GM18499 (cell line): Measurements from ENCODE around the gene SLC25A47.
"Not testable (repeated sequence)": the region's sequence is repeated elsewhere in the genome, so short reads cannot be mapped to it uniquely, and the experiment has no call there.

Experiments
- ATAC-seq: cut with Tn5 transposase; IDR thresholded peaks from one replicate; pipeline ENCODE4 v1.9.1; 2021; ENCODE audit warnings: moderate number of reproducible peaks; ENCODE audit not compliant: insufficient read depth, unreplicated experiment

The SLC25A47 gene

GRCh38 chr14:100342826-100343225 lies 19.7 kb downstream of the SLC25A47 start:
- not testable (repeated sequence) for ATAC-seq

DNA sequence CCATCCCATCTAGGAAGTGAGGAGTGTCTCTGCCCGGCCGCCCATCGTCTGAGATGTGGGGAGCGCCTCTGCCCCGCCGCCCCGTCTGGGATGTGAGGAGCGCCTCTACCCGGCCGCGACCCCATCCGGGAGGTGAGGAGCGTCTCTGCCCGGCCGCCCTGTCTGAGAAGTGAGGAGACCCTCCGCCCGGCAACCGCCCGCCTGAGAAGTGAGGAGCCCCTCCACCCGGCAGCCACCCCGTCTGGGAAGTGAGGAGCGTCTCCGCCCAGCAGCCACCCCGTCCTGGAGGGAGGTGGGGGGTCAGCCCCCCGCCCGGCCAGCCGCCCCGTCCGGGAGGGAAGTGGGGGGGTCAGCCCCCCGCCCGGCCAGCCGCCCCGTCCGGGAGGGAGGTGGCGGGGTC lies 21.5 kb downstream of the SLC25A47 start:
- ATAC-seq = not testable (repeated sequence)

DNA sequence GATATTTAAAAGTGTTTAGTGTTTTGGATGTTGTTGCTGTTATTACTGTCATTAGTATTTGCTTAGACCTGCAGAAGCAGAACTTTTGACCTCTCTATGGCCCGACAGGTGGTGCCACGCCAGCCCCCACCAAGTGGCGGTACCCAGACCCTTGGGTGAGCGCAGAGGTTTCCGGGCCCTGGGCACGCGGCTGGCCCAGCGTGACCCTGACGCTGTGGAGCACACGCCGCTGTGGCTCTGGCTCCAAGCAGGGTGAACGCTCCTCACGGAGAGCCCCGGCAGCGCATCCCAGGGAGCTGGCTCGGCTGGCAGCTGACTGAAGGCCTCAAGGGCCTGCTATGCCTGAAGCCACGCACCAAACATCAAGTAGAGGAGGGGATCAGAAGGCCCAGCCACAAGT lies 22.6 kb downstream of the SLC25A47 start:
- ATAC-seq = no peak

DNA sequence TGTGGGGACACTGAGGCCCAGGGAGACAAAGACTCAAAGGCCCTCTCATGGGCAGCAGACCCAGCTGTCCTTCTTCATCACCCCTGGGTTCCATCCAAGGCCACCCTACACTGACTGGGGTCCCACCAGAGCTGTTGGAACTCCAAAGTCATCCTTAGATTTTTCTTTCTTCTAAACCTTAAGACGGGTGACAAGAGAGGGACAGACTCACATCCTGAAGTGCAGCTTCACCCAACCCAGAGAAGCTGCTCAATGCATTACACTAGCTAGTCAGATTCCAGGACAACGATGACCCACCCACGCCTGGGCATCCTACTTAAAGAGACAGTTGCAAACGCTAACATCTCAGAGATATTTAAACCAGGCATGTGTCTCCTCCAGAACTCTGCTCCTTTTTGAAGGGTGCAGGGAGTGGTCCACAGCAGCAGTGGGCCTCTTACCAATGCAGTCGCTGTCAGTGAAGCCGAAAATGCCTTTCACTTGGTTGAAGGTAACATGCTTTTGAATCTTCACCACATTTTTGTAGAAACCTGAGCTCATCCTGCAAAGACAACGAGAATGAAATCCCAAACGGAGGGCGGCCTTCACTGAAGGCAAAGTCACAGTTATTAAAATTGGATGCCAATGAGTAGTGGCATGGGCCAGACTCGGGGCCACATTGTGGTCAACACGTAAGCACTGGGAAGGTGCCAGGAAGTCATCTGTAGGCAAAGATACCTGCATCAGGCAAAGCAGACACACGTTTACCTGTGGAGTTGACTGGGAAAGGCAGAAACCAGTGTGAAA lies 23.4 kb downstream of the SLC25A47 start:
- no peak for ATAC-seq

GRCh38 chr14:100348253-100348729 lies 25.2 kb downstream of the SLC25A47 start:
- no peak for ATAC-seq

DNA sequence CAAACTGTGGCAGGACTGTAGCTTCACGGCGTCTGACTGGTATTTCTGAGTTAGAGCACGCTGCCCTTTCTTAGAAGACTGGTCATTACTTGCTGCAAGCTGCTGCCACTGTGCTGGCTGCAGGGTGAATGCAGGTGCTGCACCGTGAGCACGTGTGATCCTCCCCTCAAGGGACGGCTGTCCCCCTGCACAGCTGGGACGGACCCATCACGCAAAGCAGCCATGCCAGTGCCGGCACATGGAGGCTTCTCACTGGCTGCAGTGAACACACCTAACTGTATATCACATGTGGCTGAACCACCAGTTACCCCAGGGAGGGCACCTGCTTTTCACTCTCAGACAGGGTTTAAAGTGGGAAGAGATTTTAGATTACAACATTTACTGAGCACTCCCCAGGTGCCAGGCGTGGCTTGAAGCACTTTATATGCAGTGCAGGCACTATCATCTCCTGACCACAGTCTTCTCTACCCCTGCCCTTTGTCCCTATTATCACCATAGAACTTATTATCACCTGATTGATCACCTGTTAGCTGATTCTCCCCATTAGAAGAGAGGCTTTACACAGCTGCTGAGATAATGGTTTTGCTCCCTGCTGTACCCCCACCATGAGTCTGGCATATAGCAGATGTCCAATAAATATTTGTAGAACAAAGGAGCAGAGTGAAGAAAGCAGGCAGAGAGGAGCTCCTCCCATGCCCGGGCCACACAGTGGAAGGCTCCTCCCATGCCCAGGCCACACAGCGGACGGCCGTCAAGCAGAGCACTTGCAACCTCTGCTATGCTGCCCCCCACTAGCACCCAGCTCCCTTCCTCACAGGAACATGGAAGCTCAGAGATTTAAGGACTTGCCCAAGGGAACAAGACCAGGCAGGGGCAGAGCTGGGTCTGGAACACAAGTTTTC lies 25.9 kb downstream of the SLC25A47 start:
- ATAC-seq = no peak

GRCh38 chr14:100350276-100350926 lies 27.3 kb downstream of the SLC25A47 start:
- ATAC-seq = no peak

- no peak for ATAC-seq
Measured at GRCh38 chr14:100350986-100351385, 27.8 kb downstream of the SLC25A47 start.

DNA sequence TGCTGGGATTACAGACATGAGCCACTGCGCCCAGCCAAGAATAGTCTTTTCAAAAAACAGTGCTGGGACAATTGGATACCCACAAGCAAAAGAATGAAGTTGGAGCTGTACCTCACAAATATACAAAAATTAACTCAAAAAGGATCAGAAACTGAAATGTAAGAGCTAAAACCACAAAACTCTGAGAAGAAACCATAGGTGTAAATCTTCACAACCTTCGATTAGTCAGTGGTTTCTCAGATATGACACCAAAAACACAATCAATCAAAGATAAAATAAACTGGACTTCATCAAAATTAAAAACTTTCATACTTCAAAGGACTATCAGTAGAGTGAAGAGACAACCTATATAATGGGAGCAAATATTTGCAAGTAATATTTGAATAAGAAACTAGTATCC lies 35.3 kb downstream of the SLC25A47 start:
- ATAC-seq = no peak

- no peak for ATAC-seq
Measured at GRCh38 chr14:100359111-100359510, 36.0 kb downstream of the SLC25A47 start.

DNA sequence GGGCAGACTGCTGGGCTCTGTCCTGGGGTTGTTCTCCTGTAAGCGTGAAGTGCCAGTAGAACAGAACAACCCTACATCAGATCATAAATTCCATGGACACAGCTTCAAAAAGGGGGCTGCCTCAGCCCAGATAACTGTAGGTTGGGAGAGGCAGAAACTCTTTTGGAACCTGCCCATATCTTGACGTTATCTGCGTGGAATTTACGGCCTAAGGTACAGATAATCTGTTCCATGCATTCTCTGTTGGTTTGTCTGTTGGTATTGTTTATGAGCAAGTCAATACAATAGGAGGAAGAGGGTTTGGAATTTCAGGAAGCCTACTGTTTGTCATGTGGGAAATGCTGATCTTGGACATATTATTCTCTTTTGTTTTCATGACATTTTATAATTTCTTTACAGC lies 36.7 kb downstream of the SLC25A47 start:
- no peak for ATAC-seq

- ATAC-seq = no peak
Measured at GRCh38 chr14:100361626-100362025, 38.5 kb downstream of the SLC25A47 start.

GRCh38 chr14:100362311-100362927 lies 39.3 kb downstream of the SLC25A47 start:
- no peak for ATAC-seq

GRCh38 chr14:100363053-100363452 lies 39.9 kb downstream of the SLC25A47 start:
- no peak for ATAC-seq

- ATAC-seq = no peak
Measured at GRCh38 chr14:100364403-100364802, 41.3 kb downstream of the SLC25A47 start.

- ATAC-seq = no peak
Measured at GRCh38 chr14:100365741-100366140, 42.6 kb downstream of the SLC25A47 start.

- ATAC-seq = no peak
Measured at GRCh38 chr14:100369019-100369418, 45.9 kb downstream of the SLC25A47 start.

DNA sequence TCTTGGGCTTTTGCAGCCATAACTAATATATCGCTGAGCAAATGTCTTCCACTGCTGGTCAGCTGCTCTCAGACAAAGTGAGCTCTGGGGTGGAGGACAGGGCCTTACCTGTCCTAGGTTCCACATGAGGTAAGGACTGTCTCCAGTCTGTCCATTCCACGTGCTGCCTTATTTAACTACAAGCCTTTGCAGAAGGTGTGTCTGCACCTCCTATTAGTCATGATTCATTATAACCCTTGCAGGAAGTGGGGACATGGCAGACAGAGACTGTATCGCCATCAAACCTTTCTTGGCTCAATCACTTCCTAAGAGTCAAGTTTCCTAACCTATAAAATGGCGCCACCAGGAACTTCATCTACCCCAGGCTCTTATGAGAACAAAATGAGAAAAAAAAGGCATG lies 46.9 kb downstream of the SLC25A47 start:
- ATAC-seq = no peak

- ATAC-seq = no peak
Measured at GRCh38 chr14:100371773-100372172, 48.6 kb downstream of the SLC25A47 start.

GRCh38 chr14:100372357-100373048 lies 49.4 kb downstream of the SLC25A47 start:
- ATAC-seq = no peak
